K562 treated with DMSO at 1 percent for 4 hours (cell line): Measurements from ENCODE around the gene SEPTIN3. TPM values are rescaled to one million over a fixed set of nuclear protein-coding genes. Genes with fewer than 3 reads are reported as not detected.

Source experiments
- total RNA-seq: library from RNA; unstranded; fragments of 300-600 nt; gene quantifications from 2 replicates; pipeline ENCODE4 v1.2.3, GENCODE V29; 2022; ENCODE audit not compliant: insufficient read depth

The SEPTIN3 gene
- 0.25 TPM in 1 of 2 replicates, not detected in the other for total RNA-seq

DNA sequence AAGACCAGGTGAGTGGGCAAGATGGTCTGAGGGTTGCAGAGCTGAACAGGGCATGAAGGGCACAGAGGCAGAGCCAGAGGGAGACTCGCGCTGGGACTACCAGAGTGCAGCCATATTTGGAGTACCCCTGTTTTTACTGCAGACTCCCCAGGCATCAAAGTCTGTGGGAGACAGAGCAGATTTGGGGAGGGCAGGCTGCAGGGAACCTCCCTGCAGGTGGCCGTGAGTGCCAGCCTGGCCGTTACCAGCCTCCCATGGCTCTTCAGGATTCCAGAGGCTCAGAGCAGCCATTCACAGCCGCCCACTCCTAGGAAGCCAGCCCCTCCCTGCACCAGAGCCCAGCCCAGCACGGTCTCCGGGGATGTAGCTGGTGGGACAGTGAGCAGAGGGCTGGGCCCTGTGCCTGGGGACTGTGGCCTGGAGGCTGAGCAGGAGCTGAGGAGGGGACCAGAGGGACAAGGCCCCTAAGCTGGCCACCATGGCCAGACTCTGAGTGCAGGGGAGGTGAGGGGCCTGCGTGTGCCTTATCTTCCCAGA lies at the start of gene SEPTIN3:
Gene SEPTIN3, plus strand, starts transcription at position 334 of the 537 bp plus-strand sequence. CDS start 2,050 bp downstream, outside the sequence.

DNA sequence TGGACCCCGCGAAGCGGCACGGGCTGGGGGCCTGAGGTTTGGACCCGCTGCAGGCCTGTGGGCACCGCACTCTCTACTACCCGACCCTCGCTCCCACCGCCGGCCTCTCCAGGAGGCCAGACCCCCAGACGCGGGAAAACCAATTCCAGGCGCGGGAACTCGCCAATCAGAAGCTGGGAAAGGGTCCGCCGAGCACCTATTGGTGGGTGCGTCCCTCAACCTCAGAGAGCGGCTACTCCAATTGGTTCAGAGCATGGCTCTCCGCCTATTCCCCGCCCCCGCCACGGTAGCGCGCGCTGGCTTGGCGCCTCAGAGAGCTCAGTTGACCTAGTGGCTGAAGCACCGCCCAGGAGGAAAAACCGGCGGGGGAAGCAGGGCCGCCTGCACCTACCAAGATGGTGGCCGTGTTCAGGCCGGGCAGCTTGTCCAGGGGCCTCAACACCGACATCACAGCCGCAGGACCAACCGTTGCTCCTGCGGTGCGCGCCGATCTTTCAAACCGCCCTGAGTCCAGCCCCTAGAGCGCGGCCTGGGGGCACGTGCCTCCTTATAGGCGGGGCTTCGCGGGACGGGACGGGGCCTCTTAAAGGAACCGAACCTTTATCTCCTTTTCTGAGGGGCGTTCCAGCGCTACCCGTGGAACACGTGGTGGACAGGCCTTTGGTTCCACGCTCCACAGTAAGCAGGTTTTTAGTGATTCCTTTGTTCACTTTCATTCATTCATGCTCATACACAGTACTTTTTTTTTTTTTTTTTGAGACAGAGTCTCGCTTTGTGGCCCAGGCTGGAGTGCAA lies 22.4 kb upstream of the SEPTIN3 start, which contains the start of gene CENPM:
Gene CENPM, minus strand, starts transcription at position 524 of the 795 bp plus-strand sequence. Its CDS starts 76 bp downstream, at position 448.

GRCh38 chr22:41951898-41952474 lies 17.3 kb upstream of the SEPTIN3 start, which contains the start of gene SMIM45:
Gene SMIM45 (plus strand): TSS chr22:41952150.

GRCh38 chr22:41998361-41999261 lies 29.4 kb downstream of the SEPTIN3 start, which contains the start of gene WBP2NL:
Gene WBP2NL (plus strand): TSS chr22:41998788. CDS start chr22:41998819, 31 bp downstream.

Other genes starting within 250 kb of the SEPTIN3 start
- gene CCDC134, start 168.8 kb upstream of the SEPTIN3 start, total RNA-seq: 2.4 and 4.0 TPM in 2 replicates
- 83.4 and 90.6 TPM in 2 replicates for gene SREBF2, start 136.3 kb upstream of the SEPTIN3 start, total RNA-seq
- gene SHISA8, start 54.4 kb upstream of the SEPTIN3 start, total RNA-seq: not detected in 2 replicates
- 0.40 and 0.42 TPM in 2 replicates for gene TNFRSF13C, start 42.6 kb upstream of the SEPTIN3 start, total RNA-seq
- gene CENPM, start 22.3 kb upstream of the SEPTIN3 start, total RNA-seq: 39.0 and 39.2 TPM in 2 replicates
- not detected in 2 replicates for gene WBP2NL, start 29.3 kb downstream of the SEPTIN3 start, total RNA-seq
- gene NAGA, start 101.4 kb downstream of the SEPTIN3 start, total RNA-seq: 34.1 and 34.2 TPM in 2 replicates
- gene PHETA2, start 104.8 kb downstream of the SEPTIN3 start, total RNA-seq: not detected in 2 replicates
- 51.2 and 62.3 TPM in 2 replicates for gene SMDT1, start 110.3 kb downstream of the SEPTIN3 start, total RNA-seq
- 57.3 and 63.2 TPM in 2 replicates for gene NDUFA6, start 121.3 kb downstream of the SEPTIN3 start, total RNA-seq
- gene CYP2D6, start 161.4 kb downstream of the SEPTIN3 start, total RNA-seq: 0.42 TPM in 1 of 2 replicates, not detected in the other